Measurements from ENCODE around the gene RNF150. TPM values are rescaled to one million over a fixed set of nuclear protein-coding genes. Genes with fewer than 3 reads are reported as not detected.

Gene RNF150
- total RNA-seq, 2 experiments from 2014 or later: 0.02 to 0.14 TPM

DNA sequence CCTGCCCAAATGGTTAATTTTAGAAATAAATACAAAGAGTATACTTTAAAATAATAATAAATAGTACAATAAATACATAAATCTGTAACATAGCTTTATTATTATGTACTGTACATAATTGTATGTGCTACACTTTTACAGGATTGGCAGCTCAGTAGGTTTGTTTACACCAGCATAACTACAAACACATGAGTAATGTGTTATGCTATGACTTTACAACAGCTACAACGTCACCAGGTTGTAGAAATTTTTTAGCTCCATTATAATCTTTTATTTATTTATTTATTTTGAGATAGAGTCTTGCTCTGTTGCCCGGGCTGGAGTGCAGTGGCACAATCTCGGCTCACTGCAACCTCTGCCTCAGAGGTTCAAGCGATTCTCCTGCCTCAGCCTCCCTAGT lies 31.8 kb downstream of the RNF150 start:
- Mint-ChIP-seq H3K27ac (no peak overlapping the region), H3K4me3 (no peak overlapping the region), H3K9me3 (ENCODE audit: low read depth) (no peaks in the 10 kb centered on the region), H3K36me3 (ENCODE audit: low read depth) (no peaks in the 10 kb centered on the region), H3K4me1 (no peaks in the 10 kb centered on the region), H3K27me3 (peaks cover 4% of the 10 kb centered on the region)
- POLR2A ChIA-PET: no interaction called here
- intact Hi-C loops (cut with DNase I, micrococcal nuclease): no loop called here
- CTCF ChIA-PET: interaction anchor here (0.9 kb wide), 1 partner anchor 32 kb away, joined by 3 read pairs; no protein-coding TSS in a partner anchor
- ATAC-seq: no peak
- no peak for DNase-seq

- H3K36me3 Mint-ChIP-seq (ENCODE audit: low read depth): no peaks in the 10 kb centered on the region
- no peak overlapping the region for H3K4me3 Mint-ChIP-seq
- peaks cover 2% of the 10 kb centered on the region for H3K27me3 Mint-ChIP-seq
- ATAC-seq (no peak), DNase-seq (no peak)
- H3K27ac Mint-ChIP-seq: no peak overlapping the region
- H3K9me3 Mint-ChIP-seq (ENCODE audit: low read depth): no peaks in the 10 kb centered on the region
- POLR2A ChIA-PET: no interaction called here
- intact Hi-C loops (cut with DNase I, micrococcal nuclease): no loop called here
- CTCF ChIA-PET: interaction anchor here (0.8 kb wide), 1 partner anchor 97 kb away, joined by 3 read pairs; no protein-coding TSS in a partner anchor
- H3K4me1 Mint-ChIP-seq: no peaks in the 10 kb centered on the region
Measured at GRCh38 chr4:141099326-141099725, 33.9 kb downstream of the RNF150 start.

GRCh38 chr4:141098163-141098562 lies 35.1 kb downstream of the RNF150 start:
- H3K27ac Mint-ChIP-seq: no peak overlapping the region
- intact Hi-C loops (cut with DNase I, micrococcal nuclease): no loop called here
- no peak for ATAC-seq
- peaks cover 7% of the 10 kb centered on the region for H3K9me3 Mint-ChIP-seq (ENCODE audit: low read depth)
- ChIA-PET POLR2A (no interaction called here), CTCF (no interaction called here)
- peaks cover 2% of the 10 kb centered on the region for H3K27me3 Mint-ChIP-seq
- DNase-seq: no peak
- H3K4me3 Mint-ChIP-seq: no peak overlapping the region
- H3K36me3 Mint-ChIP-seq (ENCODE audit: low read depth): no peaks in the 10 kb centered on the region
- H3K4me1 Mint-ChIP-seq: no peaks in the 10 kb centered on the region

GRCh38 chr4:141090473-141090872 lies 42.8 kb downstream of the RNF150 start:
- Mint-ChIP-seq H3K27ac (no peak overlapping the region), H3K36me3 (ENCODE audit: low read depth) (no peaks in the 10 kb centered on the region), H3K4me1 (no peaks in the 10 kb centered on the region), H3K4me3 (no peak overlapping the region), H3K27me3 (peaks cover 2% of the 10 kb centered on the region), H3K9me3 (ENCODE audit: low read depth) (peaks cover 7% of the 10 kb centered on the region)
- ATAC-seq (no peak), DNase-seq (no peak)
- intact Hi-C loops (cut with DNase I, micrococcal nuclease): no loop called here
- ChIA-PET POLR2A (no interaction called here), CTCF (interaction anchor here (0.7 kb wide), 1 partner anchor 72 kb away, joined by 3 read pairs; no protein-coding TSS in a partner anchor)

GRCh38 chr4:141081921-141082395 lies 51.3 kb downstream of the RNF150 start:
- no peak for ATAC-seq
- H3K36me3 Mint-ChIP-seq (ENCODE audit: low read depth): no peaks in the 10 kb centered on the region
- POLR2A ChIA-PET: no interaction called here
- no peak overlapping the region for H3K4me3 Mint-ChIP-seq
- no peaks in the 10 kb centered on the region for H3K9me3 Mint-ChIP-seq (ENCODE audit: low read depth)
- no peaks in the 10 kb centered on the region for H3K27me3 Mint-ChIP-seq
- no peaks in the 10 kb centered on the region for H3K4me1 Mint-ChIP-seq
- CTCF ChIA-PET: no interaction called here
- intact Hi-C loops (cut with DNase I, micrococcal nuclease): no loop called here
- no peak overlapping the region for H3K27ac Mint-ChIP-seq
- DNase-seq: no peak

DNA sequence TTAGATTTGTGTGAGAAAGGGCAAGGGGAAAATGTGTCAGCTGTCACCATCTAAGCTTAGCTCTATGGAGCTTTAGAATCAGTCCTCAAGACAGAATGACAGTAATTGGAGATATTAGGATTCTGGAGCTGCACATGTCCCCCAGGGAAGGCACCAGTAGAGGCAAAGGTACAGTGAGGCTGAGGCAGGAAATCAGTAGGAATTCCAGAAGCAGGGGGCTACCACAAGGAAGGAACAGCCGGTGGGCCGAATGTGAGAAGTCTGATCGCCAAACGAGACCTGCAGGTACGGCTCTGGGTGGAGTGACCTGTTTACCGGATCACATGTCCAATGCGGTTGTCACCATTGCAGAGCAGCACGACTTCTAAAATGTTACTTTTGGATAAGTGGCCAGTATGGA lies 52.6 kb downstream of the RNF150 start:
- Mint-ChIP-seq H3K4me1 (no peaks in the 10 kb centered on the region), H3K36me3 (ENCODE audit: low read depth) (no peaks in the 10 kb centered on the region), H3K4me3 (no peak overlapping the region), H3K27me3 (no peaks in the 10 kb centered on the region), H3K27ac (no peak overlapping the region), H3K9me3 (ENCODE audit: low read depth) (no peaks in the 10 kb centered on the region)
- intact Hi-C loops (cut with DNase I, micrococcal nuclease): no loop called here
- POLR2A ChIA-PET: no interaction called here
- no peak for ATAC-seq
- CTCF ChIA-PET: no interaction called here
- no peak for DNase-seq

GRCh38 chr4:141079393-141079930 lies 53.8 kb downstream of the RNF150 start:
- ATAC-seq (no peak), DNase-seq (no peak)
- H3K9me3 Mint-ChIP-seq (ENCODE audit: low read depth): no peaks in the 10 kb centered on the region
- intact Hi-C loops (cut with DNase I, micrococcal nuclease): no loop called here
- H3K36me3 Mint-ChIP-seq (ENCODE audit: low read depth): no peaks in the 10 kb centered on the region
- H3K4me3 Mint-ChIP-seq: no peak overlapping the region
- ChIA-PET CTCF (no interaction called here), POLR2A (no interaction called here)
- H3K4me1 Mint-ChIP-seq: no peaks in the 10 kb centered on the region
- no peak overlapping the region for H3K27ac Mint-ChIP-seq
- no peaks in the 10 kb centered on the region for H3K27me3 Mint-ChIP-seq

DNA sequence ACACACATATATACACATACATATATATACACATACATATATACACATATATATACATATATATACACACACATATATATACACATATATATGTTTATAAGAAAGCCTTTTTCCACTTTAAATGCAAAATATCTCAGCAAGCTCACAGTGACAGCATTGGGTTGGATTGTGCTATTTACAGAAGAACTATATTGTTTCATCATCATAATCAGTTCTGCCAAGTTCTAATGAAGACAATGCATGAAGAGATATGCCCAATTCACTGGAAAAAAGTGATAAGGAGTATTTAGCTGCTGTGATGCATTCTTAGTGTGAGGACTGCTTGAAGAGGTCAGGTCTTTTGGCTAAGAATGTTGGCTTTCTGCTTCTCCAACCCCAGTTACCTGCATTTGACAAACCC lies 54.4 kb downstream of the RNF150 start:
- POLR2A ChIA-PET: no interaction called here
- intact Hi-C loops (cut with DNase I, micrococcal nuclease): no loop called here
- CTCF ChIA-PET: no interaction called here
- H3K4me1 Mint-ChIP-seq: no peaks in the 10 kb centered on the region
- no peak for ATAC-seq
- DNase-seq: no peak
- no peaks in the 10 kb centered on the region for H3K9me3 Mint-ChIP-seq (ENCODE audit: low read depth)
- no peak overlapping the region for H3K4me3 Mint-ChIP-seq
- no peaks in the 10 kb centered on the region for H3K27me3 Mint-ChIP-seq
- no peak overlapping the region for H3K27ac Mint-ChIP-seq
- H3K36me3 Mint-ChIP-seq (ENCODE audit: low read depth): no peaks in the 10 kb centered on the region

GRCh38 chr4:141077611-141078225 lies 55.6 kb downstream of the RNF150 start:
- Mint-ChIP-seq H3K27me3 (peaks cover 2% of the 10 kb centered on the region), H3K36me3 (ENCODE audit: low read depth) (no peaks in the 10 kb centered on the region), H3K4me3 (no peak overlapping the region), H3K4me1 (no peaks in the 10 kb centered on the region), H3K9me3 (ENCODE audit: low read depth) (no peaks in the 10 kb centered on the region), H3K27ac (no peak overlapping the region)
- no peak for DNase-seq
- intact Hi-C loops (cut with DNase I, micrococcal nuclease): no loop called here
- no peak for ATAC-seq
- ChIA-PET CTCF (no interaction called here), POLR2A (no interaction called here)

GRCh38 chr4:141075553-141075952 lies 57.7 kb downstream of the RNF150 start:
- ChIA-PET CTCF (no interaction called here), POLR2A (no interaction called here)
- Mint-ChIP-seq H3K4me3 (no peak overlapping the region), H3K9me3 (ENCODE audit: low read depth) (no peaks in the 10 kb centered on the region), H3K4me1 (no peaks in the 10 kb centered on the region), H3K27ac (no peak overlapping the region), H3K36me3 (ENCODE audit: low read depth) (no peaks in the 10 kb centered on the region), H3K27me3 (peaks cover 2% of the 10 kb centered on the region)
- DNase-seq: no peak
- no peak for ATAC-seq
- intact Hi-C loops (cut with DNase I, micrococcal nuclease): no loop called here

- DNase-seq: no peak
- H3K9me3 Mint-ChIP-seq (ENCODE audit: low read depth): no peaks in the 10 kb centered on the region
- no peaks in the 10 kb centered on the region for H3K4me1 Mint-ChIP-seq
- ATAC-seq: no peak
- no peak overlapping the region for H3K4me3 Mint-ChIP-seq
- no peaks in the 10 kb centered on the region for H3K36me3 Mint-ChIP-seq (ENCODE audit: low read depth)
- no peak overlapping the region for H3K27ac Mint-ChIP-seq
- POLR2A ChIA-PET: no interaction called here
- intact Hi-C loops (cut with DNase I, micrococcal nuclease): no loop called here
- CTCF ChIA-PET: no interaction called here
- H3K27me3 Mint-ChIP-seq: peaks cover 2% of the 10 kb centered on the region
Measured at GRCh38 chr4:141074098-141074878, 59.0 kb downstream of the RNF150 start.

GRCh38 chr4:141066690-141067089 lies 66.6 kb downstream of the RNF150 start:
- ChIA-PET CTCF (no interaction called here), POLR2A (no interaction called here)
- no peaks in the 10 kb centered on the region for H3K27me3 Mint-ChIP-seq
- no peaks in the 10 kb centered on the region for H3K36me3 Mint-ChIP-seq (ENCODE audit: low read depth)
- no peaks in the 10 kb centered on the region for H3K4me1 Mint-ChIP-seq
- H3K4me3 Mint-ChIP-seq: no peak overlapping the region
- H3K9me3 Mint-ChIP-seq (ENCODE audit: low read depth): no peaks in the 10 kb centered on the region
- H3K27ac Mint-ChIP-seq: no peak overlapping the region
- intact Hi-C loops (cut with DNase I, micrococcal nuclease): no loop called here
- no peak for ATAC-seq
- no peak for DNase-seq
